Measurements from ENCODE around the gene ARHGEF4. TPM values are rescaled to one million over a fixed set of nuclear protein-coding genes. Genes with fewer than 3 reads are reported as not detected.

ARHGEF4 gene
- polyA plus RNA-seq, 1 donor (not counting 4 experiments of a cell fraction or from before 2014, with no cell fraction given) = 22.6 TPM

GRCh38 chr2:130915149-130915548 lies 78.4 kb downstream of the ARHGEF4 start:
- H3K9me3 ChIP-seq (ENCODE audit: control insufficient read depth, low read depth, low read length) = no peaks in the 10 kb centered on the region
- no peak overlapping the region for H2AFZ ChIP-seq (ENCODE audit: control insufficient read depth, low read length)
- dilution Hi-C loops (cut with MboI; ENCODE audit: extremely low pct_ligation_motif_present, low sequenced_read_pairs) = no loop called here
- H3K27ac ChIP-seq (ENCODE audit: control insufficient read depth, insufficient read depth, low read length) = peak overlapping the region; percentile 80
- peaks cover 7 to 10% of the 10 kb centered on the region in 2 experiments for H3K36me3 ChIP-seq (ENCODE audit: control insufficient read depth in 2 of 2, extremely low read depth in 1 of 2, insufficient read depth in 2 of 2, low read length in 2 of 2)
- TF ChIP-seq EZH2 (IDR thresholded peaks at IDR 0.05; ENCODE audit: low read length) = no peak
- no peak for TF ChIP-seq CTCF (optimal IDR thresholded peaks at IDR 0.05 in 1 of 3, IDR thresholded peaks at IDR 0.05 in 1 of 3, conservative IDR thresholded peaks at IDR 0.05 in 1 of 3; ENCODE audit: extremely low read depth in 1 of 3, insufficient read depth in 2 of 3, low read length in 3 of 3)
- FAIRE-seq (peak; percentile 100), DNase-seq (ENCODE audit: low read depth, low spot score) (peak; percentile 71)
- H4K20me1 ChIP-seq (ENCODE audit: control insufficient read depth, extremely low read depth, insufficient read depth, low read length) = no peaks in the 10 kb centered on the region
- H3K27me3 ChIP-seq (ENCODE audit: control insufficient read depth, extremely low read depth, insufficient read depth, low read length) = no peaks in the 10 kb centered on the region
- peak overlapping the region; percentile 74 for H3K4me2 ChIP-seq (ENCODE audit: control insufficient read depth, extremely low read depth, insufficient read depth, low read depth, low read length)
- peaks cover 5% of the 10 kb centered on the region for H3K79me2 ChIP-seq (ENCODE audit: control insufficient read depth, insufficient read depth, low read length)
- H3K9ac ChIP-seq (ENCODE audit: control insufficient read depth, extremely low read depth, insufficient read depth, low read length) = peak overlapping the region; percentile 60
- H3K4me1 ChIP-seq (ENCODE audit: control insufficient read depth, extremely low read depth, insufficient read depth, low read length) = peaks cover 62% of the 10 kb centered on the region
- no peaks in the 10 kb centered on the region for H3K9me1 ChIP-seq (ENCODE audit: control insufficient read depth, extremely low read depth, insufficient read depth, low read length)
- peak overlapping the region in 1 of 3 experiments; percentile 1 for H3K4me3 ChIP-seq (ENCODE audit: control insufficient read depth in 2 of 3, extremely low read depth in 1 of 3, insufficient read depth in 2 of 3, low read depth in 1 of 3, low read length in 3 of 3)

GRCh38 chr2:130915595-130916437 lies 79.1 kb downstream of the ARHGEF4 start:
- no peaks in the 10 kb centered on the region for H3K27me3 ChIP-seq (ENCODE audit: control insufficient read depth, extremely low read depth, insufficient read depth, low read length)
- H3K4me2 ChIP-seq (ENCODE audit: control insufficient read depth, extremely low read depth, insufficient read depth, low read depth, low read length) = peak overlapping the region; percentile 74
- peak overlapping the region; percentile 60 for H3K9ac ChIP-seq (ENCODE audit: control insufficient read depth, extremely low read depth, insufficient read depth, low read length)
- H3K4me3 ChIP-seq (ENCODE audit: control insufficient read depth in 2 of 3, extremely low read depth in 1 of 3, insufficient read depth in 2 of 3, low read depth in 1 of 3, low read length in 3 of 3) = no peak overlapping the region
- FAIRE-seq (no peak), DNase-seq (ENCODE audit: low read depth, low spot score) (no peak)
- no peaks in the 10 kb centered on the region for H3K9me3 ChIP-seq (ENCODE audit: control insufficient read depth, low read depth, low read length)
- H3K9me1 ChIP-seq (ENCODE audit: control insufficient read depth, extremely low read depth, insufficient read depth, low read length) = no peaks in the 10 kb centered on the region
- no peak overlapping the region for H2AFZ ChIP-seq (ENCODE audit: control insufficient read depth, low read length)
- peaks cover 60% of the 10 kb centered on the region for H3K4me1 ChIP-seq (ENCODE audit: control insufficient read depth, extremely low read depth, insufficient read depth, low read length)
- TF ChIP-seq CTCF (optimal IDR thresholded peaks at IDR 0.05 in 1 of 3, IDR thresholded peaks at IDR 0.05 in 1 of 3, conservative IDR thresholded peaks at IDR 0.05 in 1 of 3; ENCODE audit: extremely low read depth in 1 of 3, insufficient read depth in 2 of 3, low read length in 3 of 3) = no peak
- TF ChIP-seq EZH2 (IDR thresholded peaks at IDR 0.05; ENCODE audit: low read length) = no peak
- no peaks in the 10 kb centered on the region for H4K20me1 ChIP-seq (ENCODE audit: control insufficient read depth, extremely low read depth, insufficient read depth, low read length)
- peaks cover 7 to 10% of the 10 kb centered on the region in 2 experiments for H3K36me3 ChIP-seq (ENCODE audit: control insufficient read depth in 2 of 2, extremely low read depth in 1 of 2, insufficient read depth in 2 of 2, low read length in 2 of 2)
- H3K79me2 ChIP-seq (ENCODE audit: control insufficient read depth, insufficient read depth, low read length) = peaks cover 5% of the 10 kb centered on the region
- peak overlapping the region; percentile 80 for H3K27ac ChIP-seq (ENCODE audit: control insufficient read depth, insufficient read depth, low read length)
- dilution Hi-C loops (cut with MboI; ENCODE audit: extremely low pct_ligation_motif_present, low sequenced_read_pairs) = no loop called here

Data from keratinocyte (primary cell).